Skeletal muscle tissue (tissue), 5 donors: ENCODE data around the gene PDE6G. TPM values are rescaled to one million over a fixed set of nuclear protein-coding genes. Genes with fewer than 3 reads are reported as not detected.
A peak's percentile ranks its signal among the peaks of the same experiment; 100 is the strongest.

Source experiments
- H3K27ac ChIP-seq: one replicate; pipeline ENCODE4 v1.7.0; 2013; ENCODE audit warnings: mild to moderate bottlenecking, low read depth, low read length, inconsistent platforms
- H3K27me3 ChIP-seq, 3 donors: one replicate each; pipeline ENCODE4 v1.7.0; 2013; ENCODE audit warnings: low read length in 3 of 3; ENCODE audit not compliant: control insufficient read depth in 3 of 3, insufficient read depth in 3 of 3
- H3K36me3 ChIP-seq, 3 donors: one replicate each; pipeline ENCODE4 v1.7.0; 2013; ENCODE audit warnings: low read length in 3 of 3; ENCODE audit not compliant: control insufficient read depth in 3 of 3, insufficient read depth in 3 of 3
- H3K4me1 ChIP-seq, 3 donors: one replicate each; pipeline ENCODE4 v1.7.0; 2013; ENCODE audit warnings: low read length in 3 of 3, mild to moderate bottlenecking in 3 of 3; ENCODE audit not compliant: control insufficient read depth in 3 of 3, insufficient read depth in 3 of 3
- H3K4me3 ChIP-seq, 3 donors: one replicate each; pipeline ENCODE4 v1.7.0; 2013; ENCODE audit warnings: low read length in 3 of 3
- H3K9ac ChIP-seq, 3 donors: one replicate each; pipeline ENCODE4 v1.7.0; 2013; ENCODE audit warnings: low read length in 3 of 3, mild to moderate bottlenecking in 3 of 3, moderate library complexity in 2 of 3, low read depth in 1 of 3
- H3K9me3 ChIP-seq, 3 donors: one replicate each; pipeline ENCODE4 v1.7.0; 2013; ENCODE audit warnings: low read length in 3 of 3; ENCODE audit not compliant: control insufficient read depth in 3 of 3
- small RNA-seq: library from RNA; depleted of rRNA; stranded (forward); fragments of <200 nt; gene quantifications from one replicate; pipeline ENCODE3, GENCODE V24; 2014
- total RNA-seq: library from RNA; depleted of rRNA; stranded (reverse); fragments of >200 nt; gene quantifications from one replicate; pipeline ENCODE4 v1.2.3, GENCODE V29; 2014
- donor health status: Osteomylitis.

The PDE6G gene
- total RNA-seq, 1 donor from 2014 or later: 1.0 TPM

DNA sequence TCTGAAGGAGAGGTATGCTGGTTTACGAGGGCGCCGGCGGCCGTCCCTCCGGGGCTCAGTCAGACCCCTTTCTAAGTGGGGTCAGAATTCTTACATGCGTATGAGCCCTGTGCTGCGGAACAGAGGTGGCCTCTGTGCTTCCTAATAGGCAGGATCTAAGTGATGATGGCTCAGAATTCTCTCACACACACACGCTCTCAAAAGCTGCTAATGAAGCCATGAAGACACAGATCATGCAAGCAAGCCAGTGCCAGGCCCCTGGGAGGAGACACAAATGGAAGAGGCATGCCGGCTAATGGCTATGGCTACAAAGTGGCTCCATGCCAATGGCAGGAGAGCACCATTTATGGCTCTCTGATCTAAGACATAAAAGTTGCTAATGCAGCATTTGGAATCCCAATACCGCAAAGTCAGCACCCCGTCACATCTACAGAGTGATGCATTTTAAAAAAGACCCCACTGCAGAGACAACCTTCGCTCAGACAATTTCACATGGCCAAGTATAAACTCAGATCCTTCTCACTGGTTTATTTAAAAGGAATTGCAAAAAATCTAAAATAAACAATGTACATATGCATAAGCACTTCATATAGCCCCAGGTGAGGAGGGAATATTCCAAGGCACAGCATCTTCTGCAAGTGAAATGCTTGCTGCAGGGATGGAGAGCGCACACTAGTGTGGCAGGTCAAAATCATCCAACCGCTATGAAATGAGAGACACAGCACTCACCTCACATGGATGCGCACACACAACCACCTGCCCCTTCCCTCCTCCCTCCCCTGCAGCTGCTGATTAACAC is 44.0 kb downstream of the PDE6G start:
- no peak overlapping the region for H3K27ac ChIP-seq

DNA sequence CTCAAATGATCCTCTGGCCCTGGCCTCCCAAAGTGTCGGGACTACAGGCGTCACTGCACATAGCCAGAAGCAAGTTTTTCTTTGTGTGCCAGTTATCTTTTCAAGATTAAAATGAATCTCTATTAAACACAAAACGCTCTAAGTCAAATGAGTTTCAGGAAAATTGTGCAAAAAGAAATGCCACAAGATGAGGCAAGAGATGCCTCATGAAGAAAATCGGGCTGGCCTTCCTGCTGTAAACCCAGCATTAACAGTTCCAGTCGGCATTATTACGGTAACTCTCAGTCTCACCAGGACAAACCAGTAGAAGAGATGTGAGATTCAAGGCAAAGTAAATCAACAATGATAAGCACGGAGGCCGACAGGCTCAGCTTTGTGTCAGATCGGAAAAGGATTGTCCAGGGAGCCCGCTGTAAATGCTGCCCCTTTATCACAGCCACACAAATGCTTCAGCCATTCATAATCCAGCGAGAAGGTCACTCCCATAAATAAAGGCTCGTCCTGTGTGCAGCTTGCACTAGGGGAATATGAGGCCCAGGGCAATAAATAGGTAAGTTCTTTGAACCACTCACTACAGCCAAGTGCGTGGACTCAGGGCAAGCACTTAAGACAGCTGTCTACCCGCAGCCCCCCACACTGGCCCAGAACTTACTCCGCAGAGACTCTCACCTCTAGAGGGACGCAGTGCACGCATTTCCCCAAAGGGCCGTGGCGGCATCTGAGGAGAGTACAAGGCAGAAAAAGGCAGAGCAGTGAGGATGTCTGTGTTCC is 46.6 kb downstream of the PDE6G start:
- Histone ChIP-seq H3K27ac (peak overlapping the region; percentile 12), H3K36me3 (peaks cover 50 to 76% (median 62%) of the 10 kb centered on the region in 3 donors)

More for the DNA sequence above, 44.0 kb downstream of the PDE6G start:
- Histone ChIP-seq H3K4me1 (peaks cover 15 to 36% (median 16%) of the 10 kb centered on the region in 3 donors), H3K27me3 (no peaks in the 10 kb centered on the region), H3K9me3 (no peaks in the 10 kb centered on the region), H3K4me3 (no peak overlapping the region), H3K9ac (peak overlapping the region in 1 of 3 donors; percentile 40), H3K36me3 (peaks cover 45 to 69% (median 52%) of the 10 kb centered on the region in 3 donors)

DNA sequence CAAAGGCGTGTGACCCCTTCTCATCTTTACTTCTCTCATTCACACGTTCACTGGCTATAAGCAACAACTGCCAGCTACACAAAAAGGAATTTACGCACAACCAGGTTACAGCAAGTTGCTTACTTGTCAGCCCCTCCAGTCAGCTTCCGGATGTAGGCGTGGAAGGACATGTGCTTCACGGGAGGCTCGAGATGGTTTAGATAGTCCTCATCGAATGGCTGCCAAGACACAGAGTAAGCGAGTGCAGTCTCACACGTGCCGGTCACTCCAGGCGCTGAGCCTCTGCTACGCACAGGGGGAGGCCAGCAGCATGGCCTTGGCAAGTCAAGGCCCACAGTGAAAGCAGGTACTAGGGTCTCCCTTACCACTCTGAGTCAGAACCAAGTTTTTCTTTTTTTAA is 47.7 kb downstream of the PDE6G start:
- Histone ChIP-seq H3K4me3 (no peak overlapping the region), H3K9me3 (no peaks in the 10 kb centered on the region), H3K27ac (no peak overlapping the region), H3K4me1 (peaks cover 1 to 22% (median 5%) of the 10 kb centered on the region in 3 donors), H3K9ac (no peak overlapping the region), H3K36me3 (peaks cover 59 to 78% (median 68%) of the 10 kb centered on the region in 3 donors), H3K27me3 (no peaks in the 10 kb centered on the region)

More for the DNA sequence above, 46.6 kb downstream of the PDE6G start:
- Histone ChIP-seq H3K4me1 (peaks cover 8 to 32% (median 14%) of the 10 kb centered on the region in 3 donors), H3K4me3 (no peak overlapping the region), H3K9me3 (no peaks in the 10 kb centered on the region), H3K27me3 (no peaks in the 10 kb centered on the region), H3K9ac (peak overlapping the region in 1 of 3 donors; percentile 54)

DNA sequence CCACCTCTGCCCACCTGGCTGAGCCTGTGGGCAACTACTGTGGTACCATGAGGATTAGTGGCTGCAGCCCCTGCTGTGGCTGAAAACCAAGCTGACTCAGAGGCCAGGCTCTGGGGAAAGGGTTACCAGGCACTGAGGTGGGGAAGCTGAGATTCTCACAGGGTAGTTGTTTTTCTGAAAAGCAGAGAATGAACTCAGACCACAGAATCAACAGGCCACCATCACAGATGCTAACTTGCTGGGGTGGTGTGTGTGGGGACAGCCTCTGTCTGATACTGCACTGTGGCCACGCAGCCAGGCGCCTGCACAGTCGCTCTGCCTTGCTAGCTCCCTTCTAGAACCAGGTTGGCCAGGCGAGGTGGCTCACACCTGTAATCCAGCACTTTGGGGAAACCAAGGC is 48.3 kb downstream of the PDE6G start:
- Histone ChIP-seq H3K4me3 (no peak overlapping the region), H3K9me3 (no peaks in the 10 kb centered on the region), H3K27me3 (no peaks in the 10 kb centered on the region), H3K4me1 (peaks cover 0 to 18% (median 3%) of the 10 kb centered on the region in 3 donors), H3K36me3 (peaks cover 61 to 75% (median 64%) of the 10 kb centered on the region in 3 donors), H3K27ac (no peak overlapping the region), H3K9ac (no peak overlapping the region)

DNA sequence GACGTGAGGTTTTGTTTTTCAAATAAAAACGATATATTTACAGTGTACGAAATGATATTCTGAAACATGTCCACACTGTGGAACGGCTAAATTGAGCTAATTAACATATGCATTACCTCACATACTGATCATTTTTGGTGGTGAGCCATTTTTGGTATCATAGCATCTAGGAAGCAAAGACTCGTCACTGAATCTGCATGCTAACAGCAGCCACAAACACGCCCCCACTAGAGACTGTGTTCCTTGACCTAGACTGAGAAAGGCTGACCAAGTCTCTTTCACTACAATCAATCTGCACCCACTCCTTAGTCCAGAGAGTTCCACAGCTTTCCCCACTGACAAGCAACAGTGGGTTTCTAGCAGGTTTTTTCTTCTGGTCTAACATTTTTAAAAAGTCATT is 48.9 kb downstream of the PDE6G start:
- H3K36me3 ChIP-seq: peaks cover 58 to 75% (median 62%) of the 10 kb centered on the region in 3 donors
- H3K27ac ChIP-seq: no peak overlapping the region
- no peak overlapping the region for H3K4me3 ChIP-seq

DNA sequence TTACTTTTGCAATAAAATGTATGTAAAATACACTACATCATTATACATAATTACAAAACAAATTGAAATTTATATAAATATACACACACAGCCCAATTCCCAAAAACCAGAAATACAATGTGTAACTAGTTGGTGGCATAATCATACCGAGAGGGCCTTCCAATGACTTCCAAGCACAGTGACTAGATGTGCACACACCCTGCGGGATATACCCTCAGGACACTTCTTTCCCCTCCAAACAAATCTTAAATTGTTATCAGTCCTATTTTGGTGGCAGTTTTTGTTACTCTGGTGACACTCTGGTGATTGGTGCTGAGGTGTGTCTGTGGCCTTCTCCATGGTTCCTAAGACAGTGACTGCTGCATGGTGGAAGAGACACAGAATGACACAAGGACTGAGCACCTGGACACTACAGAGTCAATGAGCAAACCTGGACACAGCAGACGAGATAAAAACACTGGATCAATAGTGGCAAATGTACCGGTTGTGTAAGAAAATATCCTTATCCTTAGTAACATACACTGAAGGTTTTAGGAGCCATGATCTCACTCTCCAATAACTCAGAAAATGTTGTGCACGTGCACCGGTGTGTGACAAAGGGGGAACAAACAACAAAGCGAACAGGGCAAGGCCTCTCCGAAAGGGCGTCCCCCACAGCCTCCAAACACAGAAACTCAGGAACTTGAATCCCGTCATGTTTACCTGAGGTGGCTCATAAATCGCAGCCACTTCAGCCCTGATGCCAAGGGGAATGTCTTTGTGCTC is 52.3 kb downstream of the PDE6G start:
- H3K9ac ChIP-seq: no peak overlapping the region
- H3K4me1 ChIP-seq: no peaks in the 10 kb centered on the region
- H3K4me3 ChIP-seq: no peak overlapping the region
- H3K27me3 ChIP-seq: no peaks in the 10 kb centered on the region
- H3K9me3 ChIP-seq: no peaks in the 10 kb centered on the region
- no peak overlapping the region for H3K27ac ChIP-seq
- H3K36me3 ChIP-seq: peaks cover 59 to 77% (median 60%) of the 10 kb centered on the region in 3 donors

More for the DNA sequence above, 48.9 kb downstream of the PDE6G start:
- H3K27me3 ChIP-seq: no peaks in the 10 kb centered on the region
- H3K9me3 ChIP-seq: no peaks in the 10 kb centered on the region
- no peak overlapping the region for H3K9ac ChIP-seq
- peaks cover 0 to 14% (median 0%) of the 10 kb centered on the region in 3 donors for H3K4me1 ChIP-seq

DNA sequence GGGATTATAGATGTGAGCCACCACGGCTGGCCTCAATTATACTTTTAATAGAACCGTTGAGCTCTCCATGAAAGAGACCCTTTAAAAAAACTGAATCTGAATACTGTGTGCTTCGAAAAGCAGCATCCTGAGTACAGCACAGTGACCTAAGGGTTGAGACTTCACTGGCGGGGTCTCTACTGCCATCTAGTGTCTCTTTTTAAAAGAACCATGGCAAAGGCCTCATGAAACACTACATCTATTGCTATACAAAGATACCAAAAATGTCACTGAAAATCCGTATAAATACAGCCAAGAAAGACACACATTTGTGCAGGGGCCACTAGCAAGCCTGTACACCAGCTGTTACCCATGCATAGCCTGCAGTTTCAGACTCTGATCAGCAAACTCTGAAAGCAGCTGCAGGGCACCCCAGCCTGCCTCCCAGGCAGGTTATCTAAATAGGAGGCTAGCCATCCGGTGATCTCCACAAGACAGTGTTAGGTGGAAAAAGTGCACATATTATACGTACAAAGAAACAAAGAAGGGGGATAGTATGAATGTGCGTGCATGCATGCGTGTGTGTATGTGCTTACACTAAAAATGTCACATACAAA is 54.7 kb downstream of the PDE6G start:
- Histone ChIP-seq H3K27me3 (no peaks in the 10 kb centered on the region), H3K9me3 (no peaks in the 10 kb centered on the region), H3K9ac (no peak overlapping the region), H3K36me3 (peaks cover 52 to 69% (median 54%) of the 10 kb centered on the region in 3 donors), H3K27ac (no peak overlapping the region), H3K4me1 (no peaks in the 10 kb centered on the region), H3K4me3 (no peak overlapping the region)

Small RNA genes within 50 kb of the gene (small RNA-seq; reads per million reads assigned to genes)
- not detected for gene MIR6786

Other genes with a start within 250 kb of the PDE6G start
- gene ACTG1, start 143.7 kb downstream of the PDE6G start, total RNA-seq: 1,613 TPM
- gene FSCN2, start 128.2 kb downstream of the PDE6G start, total RNA-seq: 1.0 TPM
- 7.8 TPM for gene FAAP100, start 104.2 kb downstream of the PDE6G start, total RNA-seq
- gene NPLOC4, start 19.4 kb downstream of the PDE6G start, total RNA-seq: 43.8 TPM
- 0.52 TPM for gene TSPAN10, start 19.3 kb downstream of the PDE6G start, total RNA-seq
- 10.4 TPM for gene OXLD1, start 10.1 kb upstream of the PDE6G start, total RNA-seq
- 5.7 TPM for gene CCDC137, start 10.2 kb upstream of the PDE6G start, total RNA-seq
- 25.1 TPM for gene ARL16, start 27.3 kb upstream of the PDE6G start, total RNA-seq
- 27.7 TPM for gene HGS, start 27.5 kb upstream of the PDE6G start, total RNA-seq
- gene MRPL12, start 46.8 kb upstream of the PDE6G start, total RNA-seq: 4.7 TPM
- 6.8 TPM for gene SLC25A10, start 55.7 kb upstream of the PDE6G start, total RNA-seq
- gene GCGR, start 147.6 kb upstream of the PDE6G start, total RNA-seq: not detected
- 81.9 TPM for gene MCRIP1, start 176.7 kb upstream of the PDE6G start, total RNA-seq
- gene PPP1R27, start 178.5 kb upstream of the PDE6G start, total RNA-seq: 35.0 TPM
- 264 TPM for gene P4HB, start 204.0 kb upstream of the PDE6G start, total RNA-seq
- gene ARHGDIA, start 214.8 kb upstream of the PDE6G start, total RNA-seq: 43.3 TPM
- 78.8 TPM for gene ALYREF, start 235.0 kb upstream of the PDE6G start, total RNA-seq
- 104 TPM for gene ANAPC11, start 235.2 kb upstream of the PDE6G start, total RNA-seq
- 1.0 TPM for gene NPB, start 245.7 kb upstream of the PDE6G start, total RNA-seq